Activated B cell treated with CpG ODN at 0.5 μM for 24 hours (primary cell): ENCODE results near the gene FAM210B. TPM values are rescaled to one million over a fixed set of nuclear protein-coding genes. Genes with fewer than 3 reads are reported as not detected.
"Not testable (repeated sequence)": the region's sequence is repeated elsewhere in the genome, so short reads cannot be mapped to it uniquely, and the experiment has no call there.

Experiments
- ATAC-seq: fragments of 200-7000 bp; cut with Tn5 transposase; one replicate; pipeline ENCODE4 v1.10.0; 2021; ENCODE audit warnings: low read depth, mild to moderate bottlenecking, moderate library complexity
- CTCF ChIA-PET: fragments of 350-600 bp; sonication (Branson Sonifier 250); formaldehyde crosslinking; loops from one replicate; lab custom pipeline; 2021; ENCODE audit warnings: antibody characterized with exemption; lab: Charles Lee
- POLR2A ChIA-PET: fragments of 350-600 bp; sonication (Branson Sonifier 250); formaldehyde crosslinking; loops from one replicate; lab custom pipeline; 2021; ENCODE audit warnings: antibody characterized with exemption; lab: Charles Lee
- DNase-seq: peaks from one replicate; pipeline ENCODE4 v3.0.0; 2022
- H3K27ac Mint-ChIP-seq: one replicate; pipeline ENCODE4 v1.8.0; 2020; ENCODE audit warnings: mixed read lengths
- H3K27me3 Mint-ChIP-seq: one replicate; pipeline ENCODE4 v1.8.0; 2021; ENCODE audit warnings: mixed read lengths
- H3K36me3 Mint-ChIP-seq: one replicate; pipeline ENCODE4 v1.8.0; 2021; ENCODE audit warnings: low read depth, mixed read lengths
- H3K4me1 Mint-ChIP-seq: one replicate; pipeline ENCODE4 v1.8.0; 2021; ENCODE audit warnings: mixed read lengths
- H3K4me3 Mint-ChIP-seq: one replicate; pipeline ENCODE4 v1.8.0; 2020; ENCODE audit warnings: mild to moderate bottlenecking, mixed read lengths
- H3K9me3 Mint-ChIP-seq: one replicate; pipeline ENCODE4 v1.8.0; 2020; ENCODE audit warnings: mixed read lengths
- intact Hi-C: fragments of 100-400 bp; cut with micrococcal nuclease; formaldehyde crosslinking; loops from one replicate; pipeline ENCODE4 v1.15.1; 2024
- total RNA-seq: library from RNA; stranded (reverse); gene quantifications from 2 replicates; pipeline ENCODE4 v1.2.3, GENCODE V29; 2022
- TF ChIP-seq, protein P1 (sequence below): fragments of 200-600 bp; IDR thresholded peaks from one replicate; pipeline ENCODE4 v1.8.0; 2022; ENCODE audit warnings: antibody characterized with exemption, mild to moderate bottlenecking

Gene FAM210B
- total RNA-seq, 1 donor from 2014 or later = 5.2 TPM

DNA sequence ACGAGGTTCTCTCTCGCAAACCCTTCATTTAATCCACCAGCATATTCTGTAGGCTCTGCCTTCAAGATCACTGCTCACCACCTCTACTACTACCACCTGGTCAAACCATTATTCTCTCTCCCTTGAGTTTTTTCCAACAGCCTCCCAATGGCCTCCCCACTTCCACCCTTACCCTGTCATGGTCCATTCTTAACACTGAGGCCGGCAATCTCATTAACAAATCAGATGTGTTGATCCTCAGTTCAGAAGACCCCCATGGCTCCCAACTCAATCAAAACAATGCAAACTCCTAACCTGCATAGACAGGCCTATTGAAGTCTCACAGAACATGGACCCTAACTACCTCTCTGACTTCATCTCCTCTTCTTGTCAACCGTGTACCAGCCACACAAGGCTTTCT is 31.0 kb downstream of the FAM210B start:
- TF ChIP-seq, protein P1, sequence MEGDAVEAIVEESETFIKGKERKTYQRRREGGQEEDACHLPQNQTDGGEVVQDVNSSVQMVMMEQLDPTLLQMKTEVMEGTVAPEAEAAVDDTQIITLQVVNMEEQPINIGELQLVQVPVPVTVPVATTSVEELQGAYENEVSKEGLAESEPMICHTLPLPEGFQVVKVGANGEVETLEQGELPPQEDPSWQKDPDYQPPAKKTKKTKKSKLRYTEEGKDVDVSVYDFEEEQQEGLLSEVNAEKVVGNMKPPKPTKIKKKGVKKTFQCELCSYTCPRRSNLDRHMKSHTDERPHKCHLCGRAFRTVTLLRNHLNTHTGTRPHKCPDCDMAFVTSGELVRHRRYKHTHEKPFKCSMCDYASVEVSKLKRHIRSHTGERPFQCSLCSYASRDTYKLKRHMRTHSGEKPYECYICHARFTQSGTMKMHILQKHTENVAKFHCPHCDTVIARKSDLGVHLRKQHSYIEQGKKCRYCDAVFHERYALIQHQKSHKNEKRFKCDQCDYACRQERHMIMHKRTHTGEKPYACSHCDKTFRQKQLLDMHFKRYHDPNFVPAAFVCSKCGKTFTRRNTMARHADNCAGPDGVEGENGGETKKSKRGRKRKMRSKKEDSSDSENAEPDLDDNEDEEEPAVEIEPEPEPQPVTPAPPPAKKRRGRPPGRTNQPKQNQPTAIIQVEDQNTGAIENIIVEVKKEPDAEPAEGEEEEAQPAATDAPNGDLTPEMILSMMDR = no peak
- Mint-ChIP-seq H3K27me3 (no peaks in the 10 kb centered on the region), H3K4me1 (peaks cover 13% of the 10 kb centered on the region), H3K4me3 (no peak overlapping the region), H3K36me3 (peaks cover 6% of the 10 kb centered on the region), H3K9me3 (no peaks in the 10 kb centered on the region), H3K27ac (no peak overlapping the region)
- ATAC-seq (no peak), DNase-seq (no peak)
- POLR2A ChIA-PET = no interaction called here
- intact Hi-C loops = loop anchor here (5.0 kb wide), 2 partner anchors 1917 to 1997 kb away; partner anchors contain the start of genes RAB22A and VAPB
- CTCF ChIA-PET = no interaction called here

DNA sequence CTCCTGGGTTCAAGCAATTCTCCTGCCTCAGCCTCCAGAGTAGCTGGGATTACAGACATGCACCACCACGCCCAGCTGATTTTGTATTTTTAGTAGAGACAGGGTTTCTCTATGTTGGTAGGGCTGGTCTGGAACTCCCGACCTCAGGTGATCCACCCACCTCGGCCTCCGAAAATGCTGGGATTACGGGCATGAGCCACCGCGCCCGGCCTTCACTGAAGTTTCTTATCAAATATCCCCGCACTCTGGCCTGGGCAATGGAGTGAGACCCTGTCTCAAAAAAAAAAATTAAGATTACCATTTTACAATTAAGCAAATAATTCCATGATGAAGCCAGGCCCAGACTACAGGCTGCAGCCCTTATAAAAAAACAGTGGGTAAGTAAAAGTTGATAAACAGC is 31.6 kb downstream of the FAM210B start:
- not testable (repeated sequence) for H3K27ac Mint-ChIP-seq, ATAC-seq, H3K27me3 Mint-ChIP-seq, H3K4me3 Mint-ChIP-seq, DNase-seq, H3K9me3 Mint-ChIP-seq
- POLR2A ChIA-PET = interaction anchor here (0.7 kb wide), 1 partner anchor 966 kb away, joined by 3 read pairs; no protein-coding TSS in a partner anchor
- intact Hi-C loops = loop anchor here (5.0 kb wide), 2 partner anchors 1917 to 1997 kb away; partner anchors contain the start of genes RAB22A and VAPB
- CTCF ChIA-PET = interaction anchor here (0.7 kb wide), 1 partner anchor 28 kb away, joined by 3 read pairs; no protein-coding TSS in a partner anchor
- Mint-ChIP-seq H3K36me3 (peaks cover 12% of the 10 kb centered on the region), H3K4me1 (peaks cover 19% of the 10 kb centered on the region)

DNA sequence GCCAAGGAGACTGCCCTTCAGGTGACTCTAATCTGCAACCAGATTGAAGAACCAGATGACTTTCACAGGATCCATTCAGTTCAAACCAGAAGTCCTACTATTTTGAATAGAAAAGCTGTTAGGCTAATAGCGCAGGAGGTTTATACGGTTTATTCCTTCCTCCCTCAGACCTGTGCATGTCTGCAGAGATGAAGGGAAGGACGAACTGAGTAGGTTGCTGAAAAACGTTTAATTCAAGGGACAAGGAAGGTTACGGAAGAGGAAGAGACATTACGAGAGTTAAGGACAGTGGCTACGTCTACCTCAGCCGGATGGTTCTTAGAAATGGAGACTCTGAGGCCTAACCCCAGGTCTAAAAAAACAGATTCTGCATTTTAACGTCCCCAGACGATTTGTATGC is 32.3 kb downstream of the FAM210B start:
- Mint-ChIP-seq H3K36me3 (peaks cover 18% of the 10 kb centered on the region), H3K4me3 (no peak overlapping the region), H3K27me3 (no peaks in the 10 kb centered on the region), H3K4me1 (peaks cover 22% of the 10 kb centered on the region), H3K27ac (no peak overlapping the region), H3K9me3 (no peaks in the 10 kb centered on the region)
- TF ChIP-seq, protein P1 = no peak
- CTCF ChIA-PET = interaction anchor here (0.7 kb wide), 1 partner anchor 29 kb away, joined by 3 read pairs; no protein-coding TSS in a partner anchor
- POLR2A ChIA-PET = interaction anchor here (0.7 to 2.8 kb wide), 2 partner anchors 32 to 966 kb away, joined by 3 to 21 read pairs; partner anchors contain the start of gene FAM210B
- ATAC-seq (no peak), DNase-seq (no peak)
- intact Hi-C loops = loop anchor here (5.0 kb wide), 2 partner anchors 1916 to 1996 kb away; partner anchors contain the start of genes RAB22A and VAPB

DNA sequence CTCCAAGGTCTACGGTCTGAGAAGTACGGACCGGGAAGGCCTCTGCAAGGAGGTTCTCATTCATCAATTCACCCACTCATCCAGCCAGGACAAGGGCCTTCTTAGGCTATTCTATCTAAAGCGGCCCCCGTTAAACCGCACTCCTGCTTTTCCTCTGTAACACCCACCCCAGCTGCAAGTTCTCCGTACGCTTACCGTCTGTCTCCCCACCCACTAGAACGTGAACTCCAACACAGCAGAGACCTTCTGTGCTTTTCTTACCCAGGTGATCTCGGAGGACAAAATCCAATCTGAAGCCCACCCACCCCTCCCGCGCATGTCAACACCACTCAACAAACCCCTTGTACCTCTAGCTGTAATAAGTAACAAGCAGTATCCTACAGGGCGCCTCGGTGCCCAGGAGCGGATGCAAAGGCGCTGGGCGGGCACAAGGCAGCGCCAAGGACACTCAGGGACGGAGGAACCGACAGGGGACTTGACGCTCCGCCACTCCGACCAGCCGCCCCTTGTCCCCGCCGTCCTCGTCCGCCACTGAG is 32.9 kb downstream of the FAM210B start:
- Mint-ChIP-seq H3K36me3 (peaks cover 19% of the 10 kb centered on the region), H3K4me1 (peaks cover 22% of the 10 kb centered on the region), H3K9me3 (no peaks in the 10 kb centered on the region), H3K27ac (no peak overlapping the region), H3K27me3 (no peaks in the 10 kb centered on the region), H3K4me3 (no peak overlapping the region)
- CTCF ChIA-PET = interaction anchor here (0.6 to 1.2 kb wide), 3 partner anchors 9 to 77 kb away, joined by 3 to 4 read pairs (median 3); partner anchors contain the start of gene RTF2
- ATAC-seq (peak; percentile 12), DNase-seq (no peak)
- TF ChIP-seq, protein P1 = no peak
- POLR2A ChIA-PET = interaction anchor here (0.7 to 2.8 kb wide), 7 partner anchors 20 to 1997 kb away, joined by 3 to 21 read pairs (median 7); partner anchors contain the start of genes CASS4, FAM210B, RTF2 and VAPB
- intact Hi-C loops = loop anchor here (1.0 to 5.0 kb wide), 7 partner anchors 33 to 1996 kb away; partner anchors contain the start of genes FAM210B, RAB22A, RAE1 and RTF2

DNA sequence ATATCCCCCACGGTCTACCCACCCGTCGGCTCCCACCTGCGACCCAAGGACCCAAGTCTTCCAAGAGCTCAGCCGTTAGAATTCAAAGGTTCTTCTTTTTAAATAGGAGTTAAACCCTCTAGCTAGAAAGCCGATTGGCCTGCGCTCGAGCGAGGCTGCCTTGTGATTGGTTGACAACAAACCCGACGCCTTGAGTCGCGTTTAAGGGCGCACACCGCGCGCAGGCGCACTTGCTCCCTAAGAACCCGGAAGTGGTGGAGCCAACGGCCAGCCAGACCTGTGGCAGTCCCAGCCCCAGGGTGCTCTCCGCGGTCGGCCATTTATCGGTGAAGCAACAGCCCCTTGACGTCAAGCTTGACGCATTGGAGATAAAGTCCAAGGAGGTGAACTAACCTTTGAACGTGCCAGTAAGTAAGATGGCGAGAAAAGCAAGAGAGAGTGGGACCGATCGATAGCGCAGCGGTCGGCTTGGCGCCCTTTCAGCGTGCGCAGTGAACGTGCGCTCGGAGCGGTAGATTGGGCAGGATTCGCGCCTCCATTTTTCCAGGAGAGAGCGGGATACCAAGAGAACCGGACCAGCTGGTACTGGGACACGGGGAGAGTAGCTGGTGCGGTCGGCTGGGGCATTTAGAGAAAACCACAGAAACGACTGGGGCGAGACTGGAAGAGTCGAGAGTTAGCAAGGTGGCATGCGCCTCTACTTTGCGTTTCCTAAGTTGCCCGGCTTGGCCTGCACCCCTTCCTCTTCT is 33.5 kb downstream of the FAM210B start, which contains the start of the genes AURKA and CSTF1:
Gene AURKA, minus strand, starts transcription at position 84 of the 749 bp plus-strand sequence. CDS start 4,018 bp downstream, outside the sequence.
Gene CSTF1, plus strand, starts transcription at position 514 of the 749 bp plus-strand sequence. CDS start 2,908 bp downstream, outside the sequence.
- ChIA-PET POLR2A (interaction anchor here (0.7 to 2.8 kb wide), 8 partner anchors 20 to 1996 kb away, joined by 3 to 21 read pairs (median 6); partner anchors contain the start of genes CASS4, FAM210B, RTF2 and VAPB), CTCF (interaction anchor here (0.6 to 1.2 kb wide), 3 partner anchors 8 to 76 kb away, joined by 3 to 4 read pairs (median 3); partner anchors contain the start of gene RTF2)
- Mint-ChIP-seq H3K4me3 (no peak within 1 kb of the TSS), H3K4me1 (peaks cover 22% of the 10 kb centered on the region), H3K9me3 (no peaks in the 10 kb centered on the region), H3K27ac (no peak within 1 kb of the TSS), H3K36me3 (peaks cover 26% of the 10 kb centered on the region), H3K27me3 (no peaks in the 10 kb centered on the region)
- DNase-seq = peak; percentile 96
- intact Hi-C loops = loop anchor here (1.0 to 5.0 kb wide), 7 partner anchors 34 to 1995 kb away; partner anchors contain the start of genes FAM210B, RAB22A, RAE1 and RTF2
- TF ChIP-seq, protein P1 = no peak
- peak; percentile 93 for ATAC-seq
